Effector CD8-positive, alpha-beta T cell (primary cell): ENCODE measurements around the gene DUSP15.

ENCODE experiments used
- DNase-seq: peaks from one replicate; lab custom pipeline; 2025; lab: John Stamatoyannopoulos, UW

DUSP15 gene

DNA sequence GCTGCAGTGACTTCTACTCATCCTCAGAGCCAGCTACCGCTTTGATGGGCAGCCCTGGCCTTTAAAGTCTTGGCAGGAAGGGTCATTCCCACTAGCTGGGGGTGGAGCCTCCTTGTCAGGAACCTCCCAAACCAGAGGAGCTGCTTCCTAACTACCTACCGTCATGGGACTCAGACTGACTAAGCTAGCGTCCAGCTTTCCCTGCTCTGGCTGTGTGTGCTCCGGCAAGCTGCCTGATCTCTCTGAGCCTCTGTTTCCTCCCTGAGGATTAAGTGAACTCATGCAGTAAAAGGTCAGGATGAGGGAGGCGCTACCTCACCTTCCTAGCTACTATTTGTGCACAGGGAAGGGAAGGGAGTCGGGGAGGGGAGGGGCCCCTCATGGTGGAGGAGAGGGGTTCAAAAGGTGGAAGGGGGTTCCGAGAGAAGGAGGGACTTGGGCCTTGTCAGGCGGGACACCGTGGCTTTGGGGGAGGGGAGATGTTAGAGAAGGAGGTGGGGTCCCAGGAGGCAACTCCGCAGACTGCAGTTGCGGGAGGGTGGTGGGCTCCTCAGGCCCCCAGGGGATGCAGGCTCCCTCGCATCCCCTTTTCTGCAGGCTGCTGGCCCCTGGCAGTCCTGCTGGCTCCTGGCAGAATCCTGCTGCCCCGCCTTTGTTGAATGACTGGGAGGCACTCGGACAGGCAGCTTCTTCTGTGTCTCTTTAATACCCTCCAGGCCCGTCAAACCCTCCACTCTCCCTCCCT lies 9.8 kb downstream of the DUSP15 start:
- DNase-seq, result no peak

- DNase-seq, result no peak
Measured at GRCh38 chr20:31859998-31860380, 10.3 kb downstream of the DUSP15 start.

GRCh38 chr20:31859266-31859997 lies 10.9 kb downstream of the DUSP15 start:
- no peak for DNase-seq

GRCh38 chr20:31858760-31859083 lies 11.6 kb downstream of the DUSP15 start:
- DNase-seq, result no peak

DNA sequence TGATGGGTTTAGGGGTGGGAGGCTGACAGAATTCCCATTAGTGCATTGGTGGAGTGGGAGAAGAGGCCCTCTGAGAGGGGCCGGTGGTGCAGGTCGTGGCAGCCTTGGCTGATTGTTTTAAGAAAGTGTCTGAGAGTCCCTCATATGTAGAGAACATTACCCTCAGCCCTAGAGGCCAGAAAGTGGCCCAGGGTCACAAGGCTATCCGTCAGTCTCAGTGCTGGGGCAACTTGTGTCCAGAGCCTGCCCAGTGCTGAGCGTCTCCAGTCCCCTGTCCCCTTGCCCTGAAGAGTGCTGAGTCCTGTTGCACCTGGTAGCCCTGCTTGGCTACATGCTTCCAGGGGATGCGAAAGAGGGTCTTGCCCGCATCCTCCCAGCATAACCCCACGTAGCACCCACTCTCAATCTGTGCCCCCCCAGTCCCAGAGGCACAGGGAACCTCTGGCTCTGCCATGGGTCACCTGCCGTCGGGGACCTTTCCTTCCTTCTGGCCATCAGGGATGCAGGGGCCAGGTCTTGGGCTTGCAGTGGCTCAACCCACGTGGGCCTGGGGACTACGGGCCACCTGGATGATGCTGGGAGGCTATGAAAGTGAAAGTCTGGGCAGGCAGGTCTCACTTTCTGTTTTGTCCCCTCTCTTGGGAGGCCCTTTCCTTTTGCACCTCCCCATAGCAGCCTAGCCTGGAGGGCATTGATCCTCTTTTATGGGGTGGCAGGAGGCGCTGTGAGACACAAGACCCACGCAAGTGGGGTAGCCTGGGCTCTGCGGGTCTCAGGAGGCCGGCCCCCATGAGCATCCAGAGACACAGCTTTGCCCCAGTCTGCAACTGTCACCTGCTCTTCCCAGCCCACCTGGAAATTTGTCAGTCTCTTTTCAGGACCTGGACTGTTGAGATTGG lies 12.2 kb downstream of the DUSP15 start:
- DNase-seq, result no peak

DNA sequence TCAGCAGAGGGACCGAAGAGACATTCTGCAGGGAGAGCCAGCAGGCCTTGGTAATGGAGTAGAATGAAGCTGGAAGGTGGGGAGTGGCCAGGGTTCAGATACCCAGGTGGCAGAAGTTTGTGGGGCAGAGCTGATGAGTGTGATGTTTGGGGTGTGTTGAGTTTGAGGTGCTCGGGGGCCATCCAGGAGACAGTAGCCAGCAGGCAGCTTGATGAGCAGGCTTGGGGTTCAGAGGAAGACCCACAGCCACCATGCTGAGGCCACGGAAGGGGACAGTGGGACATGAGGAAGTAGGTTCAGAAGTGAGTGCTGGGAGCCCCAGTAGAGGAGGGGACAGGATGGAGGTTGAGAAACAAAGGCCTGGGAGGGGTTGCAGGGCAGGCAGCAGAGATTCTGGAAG lies 13.8 kb downstream of the DUSP15 start:
- DNase-seq, result no peak

- DNase-seq, result no peak
Measured at GRCh38 chr20:31853481-31853880, 16.8 kb downstream of the DUSP15 start.

GRCh38 chr20:31851240-31851955 lies 18.9 kb downstream of the DUSP15 start:
- no peak for DNase-seq

DNA sequence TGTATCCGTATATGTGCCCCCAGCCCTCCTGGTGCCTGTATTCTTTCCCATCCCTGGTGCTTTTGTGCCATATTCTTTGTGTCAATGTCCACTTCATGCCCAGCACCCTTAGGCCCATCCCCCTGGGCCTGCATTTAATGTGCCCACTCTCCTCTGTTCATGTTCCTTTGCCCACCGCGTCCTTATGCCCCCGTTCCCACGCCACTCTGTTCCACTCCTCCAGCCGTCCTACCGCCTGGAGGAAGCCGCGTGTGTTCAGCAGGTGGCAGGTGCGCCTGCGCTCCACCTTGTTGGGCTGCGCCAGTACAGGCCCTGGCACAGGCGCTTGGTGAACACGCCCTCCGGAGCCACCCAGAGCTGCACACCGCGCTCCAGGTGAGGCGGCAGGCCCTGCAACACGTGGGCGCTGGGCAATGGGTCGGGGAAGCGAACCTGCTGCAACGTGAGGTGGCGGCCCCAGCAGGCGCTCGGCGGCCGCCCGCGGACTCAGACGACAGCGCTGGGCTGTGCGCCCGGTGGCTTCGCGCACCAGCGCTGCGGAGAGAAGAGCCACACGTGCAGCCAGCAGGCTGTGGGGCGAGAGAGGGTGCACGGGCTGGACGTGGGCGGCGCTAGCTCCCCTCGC lies 20.9 kb downstream of the DUSP15 start:
- no peak for DNase-seq

GRCh38 chr20:31848088-31848999 lies 22.0 kb downstream of the DUSP15 start:
- DNase-seq, result no peak

- no peak for DNase-seq
Measured at GRCh38 chr20:31846793-31847138, 23.6 kb downstream of the DUSP15 start.

DNA sequence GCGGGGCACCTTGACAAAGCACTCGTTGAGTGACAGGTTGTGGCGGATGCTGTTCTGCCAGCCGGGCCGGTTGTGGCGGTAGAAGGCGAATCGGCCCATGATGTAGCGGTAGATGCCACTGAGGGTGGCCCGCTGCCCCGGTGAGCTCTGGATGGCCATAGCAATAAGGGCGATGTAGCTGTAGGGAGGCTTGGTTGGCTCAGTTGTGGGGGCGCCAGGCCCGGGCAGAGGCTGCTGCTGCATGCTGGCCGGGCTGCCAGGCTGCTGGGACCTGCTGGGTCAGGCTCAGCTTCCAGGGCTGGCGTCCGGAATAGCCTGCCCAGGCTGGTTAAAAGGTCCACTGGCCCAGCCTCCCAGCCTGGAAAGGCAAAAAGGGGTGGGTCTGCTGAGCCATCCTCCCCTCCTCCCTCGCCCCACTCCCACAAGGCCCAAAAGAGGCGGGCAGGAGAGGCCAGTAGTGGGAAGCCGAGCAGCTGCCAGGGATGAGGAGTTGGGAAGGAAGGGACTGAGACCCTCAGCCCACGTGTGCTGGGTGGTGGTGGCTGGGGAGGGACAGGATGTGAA lies 24.9 kb downstream of the DUSP15 start, which contains the start of gene FOXS1:
FOXS1 (minus strand) TSS at position 305 of the 564 bp plus-strand sequence; CDS start at position 243, 62 bp downstream.
- DNase-seq, result no peak

DNA sequence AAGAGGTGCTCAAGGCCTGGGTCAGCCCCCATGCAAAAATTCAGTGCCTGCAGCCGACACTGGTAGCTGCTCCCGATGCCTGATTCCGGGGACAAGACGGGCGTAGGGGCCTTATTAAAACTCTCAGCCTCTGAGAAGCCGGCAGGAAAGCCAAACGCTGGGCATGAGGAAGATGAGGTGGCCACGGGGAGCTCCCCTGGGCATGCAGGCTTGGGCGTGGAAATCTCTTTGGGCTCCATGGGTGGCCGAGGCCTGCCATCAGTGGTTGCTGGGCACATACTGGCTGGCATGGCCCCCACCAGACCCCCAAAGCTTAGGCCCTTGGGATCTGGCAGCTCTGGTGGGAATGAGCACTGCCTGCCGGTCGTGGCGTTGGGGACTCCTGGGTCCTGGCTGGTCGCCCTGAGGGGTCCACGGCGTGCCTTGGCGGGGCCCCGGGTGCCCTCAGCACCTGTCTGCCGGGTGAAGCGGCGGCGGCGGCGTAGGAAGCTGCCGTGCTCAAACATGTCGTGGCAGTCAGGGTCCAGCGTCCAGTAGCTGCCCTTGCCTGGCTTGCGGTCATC lies 25.5 kb downstream of the DUSP15 start:
- no peak for DNase-seq

- no peak for DNase-seq
Measured at GRCh38 chr20:31843881-31844280, 26.4 kb downstream of the DUSP15 start.

DNA sequence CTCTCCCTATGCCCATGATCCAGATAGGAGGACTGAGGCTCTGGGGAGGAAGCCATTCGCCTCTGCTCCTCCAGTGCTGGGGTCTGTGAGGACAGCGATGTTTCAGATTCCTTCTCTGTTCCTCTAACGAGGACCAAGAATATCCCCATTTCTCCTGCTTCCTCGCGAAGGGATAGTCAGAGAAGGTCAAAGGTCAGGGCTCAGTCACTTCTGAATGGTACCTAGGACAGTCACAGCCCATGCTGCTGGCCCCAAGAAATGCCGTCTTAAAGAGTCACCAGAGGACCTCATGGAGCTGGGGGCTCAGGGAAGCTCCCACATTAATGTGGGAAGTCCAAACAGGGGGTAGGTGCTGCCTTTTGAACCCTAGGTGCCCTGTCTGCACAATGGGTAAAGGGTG lies 27.0 kb downstream of the DUSP15 start:
- no peak for DNase-seq

- DNase-seq, result no peak
Measured at GRCh38 chr20:31842471-31843157, 27.7 kb downstream of the DUSP15 start.

GRCh38 chr20:31841928-31842327 lies 28.4 kb downstream of the DUSP15 start:
- DNase-seq, result no peak

DNA sequence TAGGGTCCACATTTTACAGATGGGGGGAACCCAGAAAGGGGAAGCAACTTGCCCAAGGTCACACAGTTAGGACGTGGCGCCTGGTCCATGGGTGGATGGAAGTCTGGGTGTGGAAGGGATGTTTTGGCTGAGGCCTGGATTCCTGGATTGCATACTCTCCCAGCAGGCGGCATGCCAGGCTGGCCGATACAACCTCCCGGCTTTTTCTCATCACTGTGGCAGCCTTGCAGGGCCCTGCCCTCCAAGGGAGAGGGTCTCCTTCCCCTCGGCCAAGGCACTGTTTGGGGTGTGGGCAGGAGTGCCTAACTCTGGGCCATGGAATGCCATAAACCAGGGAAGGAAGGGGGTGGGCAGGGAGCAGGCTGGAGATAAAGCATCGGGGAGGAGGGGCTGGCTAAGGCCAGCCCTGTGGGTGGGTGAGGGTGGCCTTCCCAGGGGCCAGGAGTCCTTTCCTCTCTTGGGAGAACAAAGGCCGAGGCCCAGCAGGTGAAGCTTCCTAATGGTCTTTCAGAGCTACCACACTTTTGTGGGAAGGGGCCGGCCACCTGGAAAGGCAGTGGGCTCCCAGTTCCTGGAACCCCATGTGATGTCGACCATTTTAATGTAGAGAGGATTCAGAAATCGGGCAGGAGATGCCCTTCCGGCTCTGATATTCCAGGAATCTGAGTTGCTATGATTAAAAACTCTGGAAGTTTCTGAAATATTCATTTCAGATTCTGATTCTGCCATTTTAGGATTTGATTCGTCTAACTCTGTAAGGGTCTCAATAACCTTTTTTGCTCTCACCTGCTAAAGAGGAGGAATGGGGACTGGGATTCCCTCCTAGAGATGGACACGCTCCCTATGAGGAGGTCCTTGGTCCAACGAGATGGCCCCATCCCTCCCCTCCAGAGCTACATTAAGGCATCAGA lies 29.2 kb downstream of the DUSP15 start:
- no peak for DNase-seq
